AG09319 (cell line): Measurements from ENCODE around the gene SLC12A5.
A peak's percentile ranks its signal among the peaks of the same experiment; 100 is the strongest.

Experiments
- DNase-seq: peaks from one replicate; pipeline ENCODE4 v3.0.0-alpha.2; 2010; ENCODE audit warnings: low read depth; ENCODE audit errors: extremely low read depth
- TF ChIP-seq, protein P1 (sequence below): IDR thresholded peaks from 2 replicates; pipeline ENCODE4 v1.5.1; 2011; ENCODE audit warnings: low read depth, mild to moderate bottlenecking, inconsistent platforms, low read length, moderate library complexity

SLC12A5 gene

DNA sequence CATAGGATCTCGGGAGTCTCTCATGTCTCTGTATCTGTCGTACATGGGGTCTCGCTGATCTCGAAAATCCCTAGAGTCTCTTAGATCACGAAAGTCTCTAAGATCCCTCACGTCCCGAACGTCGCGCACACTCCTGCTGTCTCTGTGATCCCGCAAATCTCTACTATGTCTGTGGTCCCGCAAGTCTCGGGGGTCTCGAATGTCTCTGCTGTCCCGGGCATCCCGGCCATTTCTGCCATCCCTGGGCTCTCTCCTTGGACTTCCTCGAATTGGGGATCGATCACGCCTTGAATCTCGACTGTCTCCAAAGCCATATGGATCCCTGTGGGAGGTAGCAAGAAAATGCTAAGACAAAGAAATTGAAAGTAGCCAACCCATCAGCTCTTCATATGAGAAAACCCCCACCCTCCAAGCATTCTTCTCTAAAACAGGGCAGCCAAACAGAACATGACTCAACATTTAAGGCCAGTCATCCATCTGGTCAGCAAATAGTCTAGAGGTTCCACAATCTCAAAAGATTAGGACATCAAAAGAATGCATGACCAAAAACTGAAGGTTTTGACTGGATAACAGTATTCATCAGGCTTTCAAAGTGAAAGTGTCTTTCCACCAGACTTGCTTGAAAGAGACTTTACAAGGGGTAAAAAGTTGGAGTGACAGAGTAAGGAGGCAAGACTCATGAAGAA, 41.3 kb downstream of the SLC12A5 start:
- TF ChIP-seq, protein P1, sequence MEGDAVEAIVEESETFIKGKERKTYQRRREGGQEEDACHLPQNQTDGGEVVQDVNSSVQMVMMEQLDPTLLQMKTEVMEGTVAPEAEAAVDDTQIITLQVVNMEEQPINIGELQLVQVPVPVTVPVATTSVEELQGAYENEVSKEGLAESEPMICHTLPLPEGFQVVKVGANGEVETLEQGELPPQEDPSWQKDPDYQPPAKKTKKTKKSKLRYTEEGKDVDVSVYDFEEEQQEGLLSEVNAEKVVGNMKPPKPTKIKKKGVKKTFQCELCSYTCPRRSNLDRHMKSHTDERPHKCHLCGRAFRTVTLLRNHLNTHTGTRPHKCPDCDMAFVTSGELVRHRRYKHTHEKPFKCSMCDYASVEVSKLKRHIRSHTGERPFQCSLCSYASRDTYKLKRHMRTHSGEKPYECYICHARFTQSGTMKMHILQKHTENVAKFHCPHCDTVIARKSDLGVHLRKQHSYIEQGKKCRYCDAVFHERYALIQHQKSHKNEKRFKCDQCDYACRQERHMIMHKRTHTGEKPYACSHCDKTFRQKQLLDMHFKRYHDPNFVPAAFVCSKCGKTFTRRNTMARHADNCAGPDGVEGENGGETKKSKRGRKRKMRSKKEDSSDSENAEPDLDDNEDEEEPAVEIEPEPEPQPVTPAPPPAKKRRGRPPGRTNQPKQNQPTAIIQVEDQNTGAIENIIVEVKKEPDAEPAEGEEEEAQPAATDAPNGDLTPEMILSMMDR, result no peak
- peak; percentile 15 for DNase-seq

DNA sequence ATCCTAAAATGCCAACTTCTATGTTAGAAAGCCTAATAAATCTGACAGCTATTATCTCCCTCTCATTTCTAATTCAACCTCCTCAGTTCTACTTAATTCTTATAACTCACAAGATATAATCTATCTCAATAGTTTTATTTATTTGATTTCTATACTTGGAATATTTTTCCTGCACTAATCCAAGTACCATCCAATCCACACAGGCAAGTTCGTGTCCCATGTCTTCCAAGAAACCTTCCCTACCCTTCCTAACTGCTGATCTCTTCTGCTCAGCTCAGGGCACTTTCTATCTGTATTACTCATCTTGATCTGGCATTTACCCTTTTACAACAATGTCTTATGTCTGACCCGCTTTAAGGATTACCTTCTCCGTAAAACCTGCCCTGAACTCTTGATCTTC, 42.6 kb downstream of the SLC12A5 start:
- TF ChIP-seq, protein P1, result no peak
- no peak for DNase-seq

DNA sequence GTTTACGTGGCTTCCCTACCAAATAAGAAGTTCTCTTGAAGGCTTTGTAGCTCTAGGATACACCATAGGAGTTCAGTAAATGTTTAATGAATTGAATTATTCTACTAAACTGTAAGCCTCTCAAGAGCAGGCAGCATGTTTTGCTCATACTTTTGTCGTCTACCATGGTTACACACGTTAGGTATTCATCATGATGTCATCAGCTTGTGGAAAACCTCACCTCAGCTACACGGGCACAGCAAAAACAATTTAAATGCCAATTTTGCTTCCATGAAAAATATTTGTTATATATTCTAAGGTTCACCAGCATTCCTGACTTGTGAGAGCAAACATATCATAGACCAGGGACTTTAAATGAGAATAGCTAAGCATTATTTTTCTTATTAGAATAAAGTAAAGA, 44.0 kb downstream of the SLC12A5 start:
- no peak for DNase-seq
- TF ChIP-seq, protein P1, result no peak

DNA sequence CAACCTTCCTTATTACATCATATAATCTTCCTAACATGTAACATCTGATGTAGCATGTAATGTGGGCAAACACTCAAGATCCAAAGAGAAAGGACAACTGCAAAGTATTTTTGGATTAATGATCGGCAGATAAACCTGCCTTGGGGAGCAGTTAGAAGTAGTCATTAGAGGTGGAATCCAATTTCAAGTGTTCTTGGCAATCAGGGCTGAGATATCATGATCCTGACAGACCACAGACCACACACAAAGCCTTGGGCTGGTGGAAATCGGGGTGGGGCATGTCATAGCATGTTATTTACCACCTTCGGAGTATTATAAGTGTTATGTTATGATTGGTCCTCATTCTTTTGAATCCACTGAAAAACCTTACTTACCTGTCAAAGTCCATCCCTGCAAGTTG, 44.4 kb downstream of the SLC12A5 start:
- TF ChIP-seq, protein P1, result no peak
- no peak for DNase-seq

DNA sequence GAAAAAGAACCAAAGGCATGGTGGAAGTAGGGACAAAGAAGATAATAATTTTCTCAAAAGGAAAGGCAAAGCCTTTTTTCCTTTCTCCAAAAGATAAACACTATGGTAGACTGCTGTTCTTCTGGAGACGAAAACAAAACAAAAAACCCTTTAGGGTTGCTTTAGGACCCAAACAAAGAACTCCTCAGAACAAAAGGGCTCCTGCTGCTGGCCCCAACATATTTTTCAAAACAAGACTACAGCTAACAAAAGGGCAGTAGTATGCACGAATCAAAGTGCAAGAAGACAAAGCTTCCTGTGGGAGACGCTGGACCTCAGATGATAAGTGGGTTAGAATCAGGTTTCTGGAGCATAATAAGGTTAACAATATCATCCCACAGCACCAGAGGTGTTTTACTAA, 45.0 kb downstream of the SLC12A5 start:
- DNase-seq, result no peak
- TF ChIP-seq, protein P1, result no peak

DNA sequence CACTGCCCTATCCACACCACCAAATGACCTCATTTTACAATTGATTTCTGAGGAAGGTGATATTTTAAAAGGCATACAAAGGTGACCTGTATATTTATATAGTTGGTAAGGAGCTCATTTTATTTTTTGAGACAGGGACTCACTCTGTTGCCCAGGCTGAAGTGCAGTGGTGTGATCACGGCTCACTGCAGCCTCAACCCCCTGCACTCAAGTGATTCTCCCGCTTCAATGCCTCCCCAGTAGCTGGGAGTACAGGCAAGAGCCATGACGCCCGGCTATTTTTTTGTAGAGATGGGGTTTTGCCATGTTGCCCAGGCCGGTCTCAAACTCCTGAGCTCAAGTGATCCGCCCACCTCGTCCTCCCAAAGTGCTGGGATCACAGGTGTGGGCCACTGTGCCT, 47.8 kb downstream of the SLC12A5 start:
- DNase-seq, result no peak
- TF ChIP-seq, protein P1, result no peak

DNA sequence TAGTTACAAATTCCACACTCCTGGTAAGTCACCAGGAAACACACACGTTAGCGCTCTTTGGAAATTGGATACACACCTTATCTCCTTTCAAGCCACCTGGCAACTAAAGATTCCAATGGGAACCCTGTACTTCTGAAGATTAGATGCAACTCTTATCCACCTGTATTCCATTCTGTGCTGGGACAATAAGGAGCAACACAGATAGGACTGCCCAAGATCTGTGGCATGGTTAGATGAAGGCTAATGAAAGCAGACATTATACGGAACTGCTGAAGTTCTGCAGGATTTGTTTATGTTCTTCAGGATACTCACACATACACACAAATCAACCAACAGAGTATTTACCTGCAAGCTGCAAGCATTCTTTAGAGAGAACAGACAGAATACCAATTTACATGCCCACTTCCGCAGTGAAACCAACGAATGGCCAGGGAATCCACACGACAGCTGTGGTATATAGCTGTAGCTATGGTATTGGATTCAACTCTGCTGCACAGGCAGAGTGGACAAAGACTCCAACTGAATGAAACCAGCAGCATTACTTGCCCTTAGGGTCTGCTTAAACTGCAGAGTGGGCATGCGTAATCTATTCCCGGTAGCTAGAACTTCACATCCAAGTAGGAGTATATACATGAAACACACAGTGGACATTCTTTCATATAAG, 48.8 kb downstream of the SLC12A5 start:
- TF ChIP-seq, protein P1, result no peak
- DNase-seq, result no peak
